Nephron progenitor cell (in vitro differentiated cells): Measurements from ENCODE around the gene TMEM220.
"Not testable (repeated sequence)": the region's sequence is repeated elsewhere in the genome, so short reads cannot be mapped to it uniquely, and the experiment has no call there.

ENCODE experiments used
- DNase-seq: peaks from one replicate; pipeline ENCODE4 v3.0.0; 2021
- H3K27ac Mint-ChIP-seq: 2 replicates; pipeline ENCODE4 v1.8.0; 2021; ENCODE audit warnings: mild to moderate bottlenecking, moderate library complexity, mixed read lengths
- H3K27me3 Mint-ChIP-seq: 2 replicates; pipeline ENCODE4 v1.8.0; 2021; ENCODE audit warnings: mild to moderate bottlenecking, low read depth, mixed read lengths; ENCODE audit not compliant: poor library complexity
- H3K36me3 Mint-ChIP-seq: 2 replicates; pipeline ENCODE4 v1.8.0; 2021; ENCODE audit warnings: low read depth, mixed read lengths
- H3K4me1 Mint-ChIP-seq: 2 replicates; pipeline ENCODE4 v1.8.0; 2021; ENCODE audit warnings: mixed read lengths
- H3K4me3 Mint-ChIP-seq: 2 replicates; pipeline ENCODE4 v1.8.0; 2021; ENCODE audit warnings: mild to moderate bottlenecking, moderate library complexity, mixed read lengths
- H3K9me3 Mint-ChIP-seq: 2 replicates; pipeline ENCODE4 v1.8.0; 2021; ENCODE audit warnings: mild to moderate bottlenecking, moderate library complexity, mixed read lengths
- CTCF ChIP-seq: fragments of 200-600 bp; sonication (generic); IDR thresholded peaks from 2 replicates; pipeline ENCODE4 v1.5.0; 2021; ENCODE audit warnings: antibody characterized with exemption

The TMEM220 gene

GRCh38 chr17:10731408-10731879, 1.6 kb upstream of the TMEM220 start:
- Mint-ChIP-seq H3K36me3 (no peaks in the 10 kb centered on the region), H3K27ac (no peak overlapping the region), H3K27me3 (peaks cover 20% of the 10 kb centered on the region), H3K4me3 (no peak overlapping the region), H3K4me1 (peaks cover 16% of the 10 kb centered on the region), H3K9me3 (no peaks in the 10 kb centered on the region)
- TF ChIP-seq CTCF = no peak
- DNase-seq = no peak

DNA sequence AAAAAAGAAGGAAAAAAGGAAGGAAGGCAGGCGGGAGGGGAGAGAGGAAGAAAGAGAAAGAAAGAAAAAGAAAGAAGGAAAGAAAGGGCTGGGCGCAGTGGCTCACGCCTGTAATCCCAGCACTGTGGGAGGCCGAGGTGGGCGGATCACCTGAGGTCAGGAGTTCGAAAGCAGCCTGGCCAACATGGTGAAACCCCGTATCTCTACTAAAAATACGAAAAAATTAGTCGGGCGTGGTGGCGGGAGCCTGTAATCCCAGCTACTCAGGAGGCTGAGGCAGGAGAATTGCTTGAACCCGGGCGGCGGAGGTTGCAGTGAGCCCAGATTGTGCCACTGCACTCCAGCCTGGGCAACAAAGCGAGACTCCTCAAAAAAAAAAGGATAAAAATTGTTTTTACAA, 424 bp upstream of the TMEM220 start:
- not testable (repeated sequence) for DNase-seq, H3K9me3 Mint-ChIP-seq, H3K36me3 Mint-ChIP-seq, H3K27ac Mint-ChIP-seq
- H3K4me1 Mint-ChIP-seq = peaks cover 16% of the 10 kb centered on the region
- H3K27me3 Mint-ChIP-seq = peaks cover 22% of the 10 kb centered on the region
- peak overlapping the region; percentile 95 for H3K4me3 Mint-ChIP-seq

- TF ChIP-seq CTCF = no peak
- peaks cover 19% of the 10 kb centered on the region for H3K27me3 Mint-ChIP-seq
- H3K9me3 Mint-ChIP-seq = no peaks in the 10 kb centered on the region
- DNase-seq = no peak
- H3K36me3 Mint-ChIP-seq = peaks cover 5% of the 10 kb centered on the region
- peaks cover 16% of the 10 kb centered on the region for H3K4me1 Mint-ChIP-seq
- no peak overlapping the region for H3K27ac Mint-ChIP-seq
- no peak overlapping the region for H3K4me3 Mint-ChIP-seq
Observed at GRCh38 chr17:10728331-10728892, 1.4 kb downstream of the TMEM220 start.

DNA sequence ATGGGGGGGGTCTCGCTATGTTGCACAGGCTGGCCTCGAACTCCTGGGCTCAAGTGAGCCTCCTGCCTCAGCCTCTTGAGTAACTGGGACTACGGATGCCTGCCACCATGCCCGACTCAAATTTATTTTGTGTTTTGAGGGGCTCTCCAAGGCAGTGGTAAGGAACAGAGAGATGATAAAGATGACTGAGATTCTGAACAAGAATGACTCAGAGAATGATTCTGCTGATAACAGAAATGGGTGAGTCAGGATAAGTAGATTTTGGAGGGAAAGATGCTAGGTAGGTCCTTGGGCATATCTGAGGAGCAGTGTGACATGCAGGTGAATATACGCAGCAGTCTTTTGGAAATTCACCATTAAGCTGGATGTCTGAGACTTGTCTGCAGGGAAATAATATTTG, 2.6 kb downstream of the TMEM220 start:
- no peak overlapping the region for H3K27ac Mint-ChIP-seq
- peaks cover 13% of the 10 kb centered on the region for H3K4me1 Mint-ChIP-seq
- no peaks in the 10 kb centered on the region for H3K9me3 Mint-ChIP-seq
- H3K36me3 Mint-ChIP-seq = peaks cover 10% of the 10 kb centered on the region
- TF ChIP-seq CTCF = no peak
- H3K27me3 Mint-ChIP-seq = peaks cover 16% of the 10 kb centered on the region
- no peak overlapping the region for H3K4me3 Mint-ChIP-seq
- DNase-seq = no peak

- Mint-ChIP-seq H3K4me1 (peaks cover 13% of the 10 kb centered on the region), H3K27ac (no peak overlapping the region), H3K36me3 (peaks cover 10% of the 10 kb centered on the region), H3K27me3 (peaks cover 16% of the 10 kb centered on the region), H3K9me3 (no peaks in the 10 kb centered on the region), H3K4me3 (no peak overlapping the region)
- TF ChIP-seq CTCF = no peak
- DNase-seq = no peak
Observed at GRCh38 chr17:10726196-10726595, 3.6 kb downstream of the TMEM220 start.

- Mint-ChIP-seq H3K36me3 (peaks cover 10% of the 10 kb centered on the region), H3K4me3 (no peak overlapping the region), H3K4me1 (peaks cover 5% of the 10 kb centered on the region), H3K27ac (no peak overlapping the region), H3K27me3 (peaks cover 10% of the 10 kb centered on the region), H3K9me3 (no peaks in the 10 kb centered on the region)
- TF ChIP-seq CTCF = no peak
- no peak for DNase-seq
Observed at GRCh38 chr17:10725262-10725661, 4.6 kb downstream of the TMEM220 start.
